Endothelial cell of umbilical vein (primary cell): ENCODE measurements around the gene RPL9.

ENCODE experiments used
- CTCF ChIP-seq, 2 donors: IDR thresholded peaks; 1 replicate in 1 of 2; 2 replicates in 1 of 2; pipeline ENCODE4 v1.5.1; 2011; ENCODE audit warnings: low read length in 2 of 2, mild to moderate bottlenecking in 2 of 2, moderate library complexity in 2 of 2, control low read depth in 1 of 2, inconsistent platforms in 1 of 2, low read depth in 1 of 2; ENCODE audit not compliant: insufficient read depth in 1 of 2; ENCODE audit errors: extremely low read depth in 1 of 2
- EZH2 ChIP-seq: IDR thresholded peaks from 2 replicates; pipeline ENCODE4 v1.6.1; 2012; ENCODE audit warnings: borderline replicate concordance, low read depth, mild to moderate bottlenecking, moderate library complexity, low read length, inconsistent platforms; ENCODE audit not compliant: severe bottlenecking
- JUN ChIP-seq: IDR thresholded peaks from 2 replicates; pipeline ENCODE4 v1.6.1; 2011; ENCODE audit warnings: borderline replicate concordance, low read depth; ENCODE audit not compliant: insufficient read length, insufficient read depth
- POLR2A ChIP-seq: IDR thresholded peaks from 2 replicates; pipeline ENCODE4 v1.6.1; 2012; ENCODE audit warnings: low read depth, mild to moderate bottlenecking, control low read depth, low read length
- POLR2AphosphoS5 ChIP-seq: IDR thresholded peaks from 2 replicates; pipeline ENCODE4 v1.6.1; 2012; ENCODE audit warnings: low read depth, mild to moderate bottlenecking, control low read depth, low read length, moderate library complexity; ENCODE audit not compliant: insufficient read depth
- TF ChIP-seq, protein P1 (sequence below): IDR thresholded peaks from 2 replicates; pipeline ENCODE4 v1.6.1; 2011; ENCODE audit not compliant: insufficient read depth, insufficient read length

GRCh38 chr4:39480902-39481695 lies 22.4 kb upstream of the RPL9 start:
- no peak for TF ChIP-seq POLR2A
- no peak for TF ChIP-seq CTCF (IDR thresholded peaks at IDR 0.05; ENCODE audit: extremely low read depth in 1 of 2, insufficient read depth in 1 of 2, low read depth in 1 of 2, low read length in 2 of 2)
- no peak for TF ChIP-seq POLR2AphosphoS5
- TF ChIP-seq EZH2: no peak
- TF ChIP-seq JUN: no peak
- TF ChIP-seq, protein P1, sequence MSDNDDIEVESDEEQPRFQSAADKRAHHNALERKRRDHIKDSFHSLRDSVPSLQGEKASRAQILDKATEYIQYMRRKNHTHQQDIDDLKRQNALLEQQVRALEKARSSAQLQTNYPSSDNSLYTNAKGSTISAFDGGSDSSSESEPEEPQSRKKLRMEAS: no peak
